Measurements from ENCODE around the gene CBR4.
A peak's percentile ranks its signal among the peaks of the same experiment; 100 is the strongest.

CBR4 gene

DNA sequence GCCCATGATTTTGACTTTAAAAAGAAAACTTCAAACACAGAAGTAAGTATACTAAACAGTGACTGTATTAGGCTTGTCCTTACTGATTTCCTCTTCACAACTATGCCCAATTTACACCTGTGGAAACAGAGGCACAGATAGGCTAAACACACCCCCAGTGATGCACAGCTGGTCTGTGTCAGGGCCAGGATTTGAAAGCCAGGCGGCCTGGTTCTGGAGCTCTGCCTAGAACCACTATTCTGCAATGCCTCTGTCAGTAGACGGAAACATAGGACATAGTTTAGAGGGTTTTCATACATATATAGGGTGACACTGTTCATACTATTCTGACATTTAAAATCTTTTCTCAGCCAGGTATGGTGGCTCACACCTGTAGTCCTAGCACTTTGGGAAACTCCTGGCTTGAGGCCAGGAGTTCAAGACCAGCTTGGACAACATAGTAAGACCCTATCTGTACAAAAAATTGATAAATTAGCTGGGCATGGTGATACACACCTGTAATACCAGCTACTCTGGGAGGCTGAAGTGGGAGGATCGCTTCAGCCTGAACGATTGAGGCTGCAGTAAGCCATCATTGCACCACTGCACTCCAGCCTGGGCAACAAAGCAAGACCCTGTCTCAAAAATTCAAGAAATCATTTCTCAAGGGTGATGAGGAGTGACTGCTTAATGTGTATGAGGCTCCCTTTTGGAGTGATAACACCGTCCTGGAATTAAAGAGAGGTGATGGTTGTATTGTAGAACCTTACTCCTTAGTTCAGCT is 23.0 kb upstream of the CBR4 start:
- DNase-seq, result no peak

DNA sequence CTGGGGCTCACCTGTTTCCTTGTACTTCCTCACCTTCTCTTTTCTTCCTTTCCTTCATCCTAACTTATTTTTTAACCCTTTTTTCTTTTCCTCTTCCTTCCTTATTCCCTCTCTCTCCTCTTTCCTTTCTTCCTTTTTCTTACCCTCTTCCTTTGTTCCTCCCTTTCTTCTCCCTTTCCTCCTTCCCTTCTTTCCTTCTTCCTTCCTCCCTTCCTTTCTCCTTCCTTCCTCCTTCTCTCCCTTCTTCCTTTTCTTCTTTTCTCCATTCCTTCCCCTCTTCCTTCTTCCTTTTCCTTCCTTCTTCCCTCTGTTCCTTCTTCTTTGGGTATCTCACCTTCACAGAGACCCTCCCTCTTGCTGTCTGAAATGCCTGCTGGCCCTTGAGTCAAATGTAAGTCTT is 22.1 kb upstream of the CBR4 start:
- no peak for DNase-seq

DNA sequence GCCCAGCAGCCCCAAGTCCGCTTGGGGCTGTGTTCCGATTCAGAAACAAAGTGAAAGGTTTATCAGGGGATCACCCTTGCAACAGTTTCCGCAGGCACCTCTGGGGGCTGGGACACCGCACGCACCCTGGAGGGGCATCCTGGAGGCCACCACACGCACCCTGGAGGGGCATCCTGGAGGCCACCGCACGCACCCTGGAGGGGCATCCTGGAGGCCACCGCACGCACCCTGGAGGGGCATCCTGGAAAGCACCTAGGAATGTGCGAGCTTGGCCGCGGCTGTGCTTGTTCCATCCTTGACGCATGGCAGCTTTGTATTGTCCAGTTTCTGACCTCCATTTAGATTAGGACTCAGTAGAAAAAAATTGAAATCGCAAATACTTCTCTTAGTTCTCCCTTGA is 21.3 kb upstream of the CBR4 start:
- no peak for DNase-seq

DNA sequence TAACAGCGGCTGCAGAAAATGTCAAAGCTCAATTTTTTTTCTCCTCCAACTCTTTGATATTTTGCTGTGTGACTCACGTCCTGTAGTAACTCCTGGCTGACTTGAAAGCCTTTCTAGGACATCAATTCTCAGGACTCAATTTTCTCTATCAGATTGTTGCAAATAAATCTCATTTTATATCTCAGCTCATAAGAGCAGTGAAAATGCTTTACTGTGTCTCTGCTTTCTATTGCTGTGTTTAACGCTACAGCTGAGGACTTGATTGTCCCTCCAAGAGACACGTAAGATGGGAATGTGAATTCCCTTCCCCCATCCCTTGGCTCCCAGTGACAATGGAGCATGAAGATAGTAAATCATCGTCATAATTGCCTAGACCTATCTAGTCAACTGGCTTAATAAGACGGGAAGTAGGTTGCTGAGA is 20.5 kb upstream of the CBR4 start:
- DNase-seq, result no peak

DNA sequence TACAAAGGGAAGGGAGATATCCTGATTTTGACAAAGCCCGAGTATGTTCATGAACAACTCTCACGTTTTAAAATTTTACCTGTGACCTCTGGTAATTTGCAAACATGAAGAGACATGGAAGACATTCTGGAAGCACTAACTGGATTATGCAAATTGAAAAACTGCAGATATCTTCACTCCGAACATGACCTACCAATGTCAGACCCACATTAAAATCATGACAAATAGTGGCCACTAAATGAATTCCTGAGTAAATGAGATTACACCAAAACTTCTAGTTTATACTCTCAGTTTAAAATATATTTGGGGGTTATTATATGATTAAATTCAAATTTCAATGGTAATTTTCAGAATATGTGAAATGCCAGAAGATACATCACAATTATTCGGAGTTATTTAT is 19.9 kb upstream of the CBR4 start:
- no peak for DNase-seq

DNA sequence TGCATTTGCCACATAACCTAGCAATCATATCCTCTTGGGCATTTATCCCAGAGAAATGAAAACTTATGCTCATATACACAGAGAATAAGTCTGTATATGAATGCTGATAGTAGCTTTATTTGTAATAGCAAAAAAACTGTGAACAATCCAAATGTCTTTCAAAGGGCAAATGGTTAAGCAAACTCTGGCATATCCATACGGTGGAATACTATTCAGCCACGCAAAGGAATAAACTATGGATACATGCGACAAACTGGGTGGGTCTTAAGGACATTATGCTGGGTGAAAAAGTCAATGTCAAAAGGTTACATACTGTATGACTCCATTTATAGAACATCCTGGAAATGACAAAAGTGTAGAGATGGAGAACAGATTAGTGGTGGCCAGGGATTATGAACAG is 17.6 kb upstream of the CBR4 start:
- DNase-seq, result no peak

DNA sequence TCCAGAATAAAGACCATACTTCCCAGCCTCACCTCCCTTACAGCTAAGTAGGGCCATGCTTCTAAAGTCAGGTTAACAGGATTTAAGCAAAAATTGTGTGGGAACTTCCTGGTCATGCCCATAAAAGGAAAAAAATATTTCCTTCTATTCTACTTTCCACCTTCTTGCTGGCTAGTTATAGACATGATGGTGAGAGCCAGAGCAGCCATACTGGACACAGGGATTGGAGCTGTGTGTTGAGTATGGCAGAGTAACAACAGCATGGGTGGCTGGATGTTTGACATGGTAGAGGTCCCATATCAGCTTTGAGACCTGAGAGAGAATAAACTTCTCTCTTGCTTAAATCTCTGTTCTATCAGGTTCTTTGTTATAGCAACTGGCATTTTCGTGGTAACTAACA is 15.1 kb upstream of the CBR4 start:
- no peak for DNase-seq

DNA sequence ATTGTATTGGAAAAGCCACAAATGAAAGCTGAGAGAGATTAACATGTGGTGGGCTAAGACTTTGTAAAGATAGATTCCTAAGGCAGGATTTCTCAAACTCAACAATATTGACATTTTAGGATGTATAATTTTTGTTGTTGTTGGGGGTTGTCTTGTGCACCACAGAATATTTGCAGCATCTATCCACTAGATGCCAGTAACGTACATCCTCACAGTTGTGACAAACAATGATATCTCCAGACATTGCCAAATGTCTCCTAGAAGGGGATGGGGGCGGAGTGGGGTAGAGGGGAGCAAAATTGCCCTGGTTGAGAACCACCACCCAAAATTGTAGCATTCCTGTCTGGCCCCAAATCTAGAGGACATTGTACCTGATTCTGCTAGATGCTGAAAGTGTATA is 14.7 kb upstream of the CBR4 start:
- no peak for DNase-seq

DNA sequence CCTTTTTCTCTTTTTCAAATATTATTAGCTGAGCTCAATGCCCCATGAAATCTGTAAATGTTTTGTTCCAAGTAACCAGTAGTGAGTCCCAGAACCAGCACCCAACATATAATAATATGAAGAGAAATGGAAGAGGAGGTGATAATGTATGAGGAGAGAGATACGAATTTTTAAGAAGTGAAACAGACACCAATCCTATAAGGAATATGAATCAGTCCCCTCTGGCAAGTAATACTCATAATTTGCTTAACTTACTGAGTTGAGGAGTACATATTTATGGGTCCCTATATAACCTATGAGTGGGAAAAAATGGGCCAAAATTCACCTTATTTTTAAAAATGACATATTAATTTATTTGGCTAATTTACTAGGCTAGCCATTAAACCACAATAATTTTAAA is 8.4 kb upstream of the CBR4 start:
- no peak for DNase-seq

DNA sequence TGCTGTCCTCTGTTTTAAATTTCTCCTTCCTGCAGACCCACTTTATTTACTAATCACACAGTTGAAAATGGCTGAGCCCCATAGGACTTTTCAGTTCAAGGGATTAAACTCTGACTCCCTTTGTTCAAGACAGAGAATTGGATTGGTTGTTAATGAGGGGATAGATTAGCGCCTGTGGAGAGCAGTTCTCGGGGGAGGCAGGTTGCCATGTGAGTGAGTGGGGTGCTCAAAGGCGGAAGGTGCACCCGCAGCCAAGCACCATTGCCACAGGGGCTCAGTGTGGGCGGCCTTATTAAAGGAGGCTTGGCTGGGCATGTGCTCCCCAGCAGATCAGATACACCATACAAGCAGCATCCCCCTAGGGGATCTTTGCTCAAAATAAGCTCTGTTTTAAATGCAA is 7.9 kb upstream of the CBR4 start:
- no peak for DNase-seq

DNA sequence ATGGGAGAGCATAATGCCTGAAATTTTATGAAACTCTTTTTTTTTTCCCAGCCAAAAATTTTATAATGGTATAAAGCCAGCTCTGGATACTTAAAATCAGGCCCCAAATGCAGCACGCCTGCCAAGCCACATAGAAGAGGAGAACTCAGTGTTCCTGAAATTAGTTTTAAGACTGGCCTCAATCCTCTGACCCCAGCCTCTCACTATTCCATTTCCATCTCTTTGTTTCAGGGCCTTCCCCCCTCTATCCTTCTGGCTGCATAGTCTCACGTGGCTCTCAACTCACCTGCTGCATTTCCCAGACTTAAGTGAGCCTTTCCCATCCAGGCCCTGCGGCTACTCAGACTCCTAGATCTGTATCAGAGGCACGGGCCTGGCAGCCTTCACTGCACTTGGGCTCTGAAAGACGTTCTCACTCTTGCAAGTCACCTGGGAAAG is 5.2 kb upstream of the CBR4 start:
- no peak for DNase-seq

DNA sequence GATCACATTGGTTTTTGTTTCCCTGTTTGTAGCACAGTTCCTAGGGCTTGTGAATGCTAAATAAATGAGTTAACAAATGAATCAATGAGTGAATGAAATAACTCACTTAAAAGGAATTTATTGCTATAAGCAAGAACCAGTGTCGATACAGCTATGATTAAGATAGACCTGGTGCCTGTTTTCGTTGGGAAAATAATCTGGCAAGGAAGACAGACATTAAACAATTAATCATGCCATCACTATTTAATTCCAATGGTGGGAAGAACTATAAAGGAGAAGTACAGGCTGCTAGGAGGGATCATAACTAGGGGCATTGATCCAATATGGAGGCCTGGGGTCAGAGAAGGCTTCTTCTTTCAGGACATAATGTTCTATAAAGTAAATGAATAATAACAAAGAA is 4.5 kb upstream of the CBR4 start:
- DNase-seq, result no peak

DNA sequence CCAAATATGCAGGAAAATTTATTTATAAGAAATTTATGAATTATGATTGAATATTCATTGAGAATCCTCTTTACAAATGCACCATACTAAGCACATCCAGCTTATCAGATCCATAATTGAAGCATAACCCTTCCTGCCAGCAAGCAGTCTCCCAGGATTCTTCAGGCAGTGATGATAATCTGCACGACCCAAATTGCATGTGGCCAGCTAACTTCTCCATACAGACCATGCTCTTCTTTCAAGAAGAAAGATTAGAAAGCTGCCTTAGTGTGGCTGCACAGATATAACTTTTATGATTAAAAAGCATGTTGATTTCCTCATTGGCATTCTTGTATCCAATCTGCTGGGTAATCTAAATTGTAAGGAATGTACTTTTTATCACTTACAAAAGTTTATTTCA is 3.3 kb upstream of the CBR4 start:
- DNase-seq, result no peak

DNA sequence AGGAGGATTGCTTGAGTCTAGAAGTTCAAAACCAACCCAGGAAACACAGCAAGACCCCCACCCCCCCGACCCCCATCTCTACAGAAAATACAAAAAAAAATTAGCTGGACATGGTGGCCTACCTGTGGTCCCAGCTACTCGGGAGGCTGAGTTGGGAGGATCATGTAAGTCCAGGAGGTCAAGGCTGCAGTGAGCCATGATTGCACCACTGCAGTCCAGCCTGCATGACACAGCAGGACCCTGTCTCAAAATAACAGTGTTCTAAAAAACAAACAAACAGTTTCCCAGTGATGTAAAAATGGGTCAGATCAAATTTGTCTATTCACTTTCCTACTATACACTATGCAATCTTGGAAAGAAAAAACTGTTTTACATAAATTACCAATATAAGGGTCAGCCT is 2.0 kb upstream of the CBR4 start:
- DNase-seq, result no peak

DNA sequence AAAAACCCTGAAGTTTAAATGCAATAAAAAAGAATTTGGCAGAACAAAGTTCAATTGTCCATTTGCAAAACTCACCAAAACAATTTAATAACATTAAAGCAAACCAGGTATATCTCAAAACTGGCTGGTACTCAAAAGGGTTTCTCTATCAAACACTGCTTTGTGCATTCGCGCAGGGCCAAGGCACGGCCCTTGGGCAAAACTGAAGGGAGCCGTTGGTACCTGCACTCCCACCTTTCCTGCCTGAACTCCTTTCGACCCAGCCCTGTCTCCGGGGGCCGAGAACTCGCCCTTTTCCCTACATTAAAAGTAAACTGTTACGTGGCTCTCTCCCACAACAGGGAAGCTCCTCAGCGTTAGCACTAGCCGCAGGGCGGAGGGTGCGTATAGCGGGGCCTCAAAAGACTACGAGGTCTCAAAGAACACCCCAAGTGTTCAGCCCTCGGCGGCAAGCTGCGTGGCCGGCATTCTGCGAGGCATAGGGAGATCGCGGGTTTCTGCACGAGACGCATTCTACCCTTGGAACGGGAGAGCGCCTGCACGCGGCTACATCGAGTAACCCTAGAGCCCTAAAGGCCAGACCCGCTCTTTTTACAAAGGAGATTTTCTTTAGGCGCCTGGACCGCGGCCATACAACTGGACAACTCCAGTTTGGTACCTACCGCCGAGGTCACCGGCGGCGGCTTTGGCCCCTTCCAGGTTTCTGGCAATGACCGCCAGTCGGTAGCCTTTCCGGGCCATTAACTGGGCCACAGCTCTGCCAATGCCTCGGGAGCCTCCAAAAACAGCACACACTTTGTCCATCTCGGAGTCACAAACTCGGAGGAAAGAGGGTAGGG is 550 bp downstream of the CBR4 start:
- peak; percentile 17 to 19 for DNase-seq

DNA sequence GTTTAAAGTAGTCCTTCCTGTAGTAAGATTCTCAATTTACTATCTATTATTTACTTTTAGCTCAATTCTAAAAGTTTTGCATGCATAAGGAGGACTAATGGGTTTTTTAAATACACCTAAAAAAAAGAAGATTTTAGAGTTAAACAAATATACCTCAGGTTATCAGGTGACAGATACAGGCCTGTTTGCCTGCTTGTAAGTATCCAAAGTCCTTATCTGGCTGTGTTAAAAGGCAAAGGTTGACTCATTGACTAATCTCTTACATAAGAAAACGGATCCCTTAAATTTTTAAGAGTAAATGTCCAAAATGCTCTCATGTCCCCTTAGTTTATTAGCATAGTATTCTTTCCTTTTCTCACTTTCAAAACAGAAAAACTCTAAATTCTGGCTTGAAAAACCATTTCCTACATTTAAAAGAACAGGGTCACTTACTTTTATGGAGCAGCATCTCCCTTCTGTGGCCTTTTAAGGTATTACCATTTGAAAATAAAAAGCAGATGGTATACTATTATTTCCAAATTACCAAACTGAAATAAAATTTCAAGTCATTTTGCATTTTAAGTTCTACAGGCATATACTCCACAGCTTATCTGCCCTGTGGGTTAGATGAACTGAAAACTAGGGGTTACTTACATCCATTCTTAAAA is 4.5 kb downstream of the CBR4 start:
- no peak for DNase-seq

DNA sequence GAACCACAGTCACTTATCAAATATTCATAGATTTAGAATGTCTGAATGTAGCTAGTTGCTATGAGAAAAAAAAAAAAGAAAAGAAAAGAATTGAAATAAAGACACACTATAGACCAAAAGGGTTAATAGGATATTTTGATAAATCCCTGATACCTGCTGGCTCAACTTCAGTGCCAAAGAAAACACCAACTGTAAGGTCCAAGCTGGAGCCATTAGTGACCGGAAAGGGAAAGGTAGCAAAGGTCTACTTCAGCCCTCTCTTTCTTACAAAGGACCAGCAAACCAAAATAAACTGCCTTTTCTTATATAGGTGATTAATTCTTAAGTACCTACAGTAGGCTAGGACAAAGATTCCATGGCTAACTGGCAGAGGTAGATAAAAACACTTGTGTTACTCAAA is 9.7 kb downstream of the CBR4 start:
- no peak for DNase-seq

DNA sequence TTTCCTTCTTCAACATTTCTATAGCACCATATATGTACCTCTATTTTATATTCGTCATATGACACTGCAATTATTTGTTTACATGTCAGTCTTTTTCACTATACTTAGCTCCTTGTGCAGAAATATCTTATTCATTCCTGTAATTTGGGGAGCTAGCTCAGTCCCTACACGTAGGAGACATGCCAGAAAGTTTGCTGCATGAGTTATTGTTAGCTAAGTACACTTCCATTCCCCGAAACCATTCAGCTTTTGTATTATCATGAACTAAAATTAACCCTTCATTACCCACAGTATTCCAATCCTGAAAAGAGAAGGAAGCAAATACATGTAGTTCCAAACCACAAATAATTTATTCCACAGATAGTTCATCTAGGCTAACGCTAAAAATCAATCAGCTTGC is 10.2 kb downstream of the CBR4 start:
- DNase-seq, result no peak

DNA sequence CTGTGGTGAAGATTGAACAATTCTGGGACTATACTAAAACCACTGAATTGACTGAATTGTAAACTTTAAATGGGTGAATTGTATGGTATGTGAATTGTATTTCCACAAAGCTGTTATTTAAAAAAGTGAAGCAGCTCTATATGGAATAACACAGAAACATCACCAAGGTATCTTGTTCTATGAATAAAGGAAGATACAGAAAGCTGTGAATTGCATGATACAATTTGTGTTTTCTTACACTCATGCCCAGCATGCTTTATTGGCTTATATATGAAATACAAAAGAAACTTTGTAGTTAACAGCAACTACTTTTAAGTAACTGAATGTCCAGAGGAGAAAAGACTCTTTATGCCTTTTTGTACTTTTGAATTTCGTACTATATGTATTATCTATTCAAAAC is 11.5 kb downstream of the CBR4 start:
- no peak for DNase-seq

DNA sequence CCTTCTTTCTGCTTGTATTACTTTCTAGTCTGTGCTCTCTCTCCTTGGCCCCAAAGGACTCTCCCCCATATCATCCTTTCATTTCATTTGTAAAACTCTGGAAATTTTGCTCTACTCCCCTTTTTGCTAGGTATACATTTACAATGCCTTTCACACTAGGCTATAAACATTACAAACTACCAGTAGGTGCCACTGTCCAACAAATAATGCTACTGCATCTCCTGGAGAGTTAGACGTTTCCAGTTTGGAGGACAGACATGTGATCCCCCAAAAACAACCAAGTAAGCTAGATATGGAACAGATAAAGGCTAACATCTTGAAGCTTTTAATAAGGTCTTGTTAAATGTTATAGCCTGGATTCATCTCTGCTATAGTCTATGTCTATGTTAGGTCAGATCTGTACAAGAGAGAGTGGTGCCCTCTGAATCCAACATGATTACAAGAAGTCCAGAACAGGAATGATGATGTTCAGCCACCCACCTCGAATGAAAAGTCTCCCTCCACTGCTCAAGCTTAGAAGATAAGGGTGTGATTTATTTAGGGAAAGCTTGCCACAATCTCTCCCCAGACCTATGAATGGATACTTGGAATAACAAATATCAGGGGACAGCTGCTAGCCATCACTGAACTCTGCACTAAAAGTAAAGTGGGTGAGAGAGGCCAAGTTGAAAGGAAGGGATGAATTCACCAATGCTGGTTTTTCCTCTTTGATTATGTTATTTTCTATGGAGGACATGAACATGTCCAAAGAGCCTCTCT is 14.3 kb downstream of the CBR4 start:
- DNase-seq, result no peak

DNA sequence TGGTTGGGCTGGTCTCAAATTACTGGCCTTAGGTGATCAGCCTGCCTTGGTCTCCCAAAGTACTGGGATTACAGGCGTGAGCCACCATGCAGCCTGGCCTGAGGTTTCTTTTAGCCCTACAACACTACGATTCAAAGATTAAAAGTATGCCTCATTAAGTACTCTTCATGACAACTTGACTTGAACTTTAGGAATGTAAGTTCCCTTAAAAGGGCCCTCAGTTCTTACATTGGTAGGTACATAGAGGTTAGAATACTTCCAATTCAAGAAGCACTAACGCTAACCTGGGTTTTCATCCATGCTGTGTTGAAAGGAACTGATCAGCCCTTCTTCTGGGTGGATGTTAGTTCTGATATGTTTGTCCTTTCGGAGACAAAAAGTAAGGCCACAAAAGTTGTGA is 15.1 kb downstream of the CBR4 start:
- DNase-seq, result no peak

DNA sequence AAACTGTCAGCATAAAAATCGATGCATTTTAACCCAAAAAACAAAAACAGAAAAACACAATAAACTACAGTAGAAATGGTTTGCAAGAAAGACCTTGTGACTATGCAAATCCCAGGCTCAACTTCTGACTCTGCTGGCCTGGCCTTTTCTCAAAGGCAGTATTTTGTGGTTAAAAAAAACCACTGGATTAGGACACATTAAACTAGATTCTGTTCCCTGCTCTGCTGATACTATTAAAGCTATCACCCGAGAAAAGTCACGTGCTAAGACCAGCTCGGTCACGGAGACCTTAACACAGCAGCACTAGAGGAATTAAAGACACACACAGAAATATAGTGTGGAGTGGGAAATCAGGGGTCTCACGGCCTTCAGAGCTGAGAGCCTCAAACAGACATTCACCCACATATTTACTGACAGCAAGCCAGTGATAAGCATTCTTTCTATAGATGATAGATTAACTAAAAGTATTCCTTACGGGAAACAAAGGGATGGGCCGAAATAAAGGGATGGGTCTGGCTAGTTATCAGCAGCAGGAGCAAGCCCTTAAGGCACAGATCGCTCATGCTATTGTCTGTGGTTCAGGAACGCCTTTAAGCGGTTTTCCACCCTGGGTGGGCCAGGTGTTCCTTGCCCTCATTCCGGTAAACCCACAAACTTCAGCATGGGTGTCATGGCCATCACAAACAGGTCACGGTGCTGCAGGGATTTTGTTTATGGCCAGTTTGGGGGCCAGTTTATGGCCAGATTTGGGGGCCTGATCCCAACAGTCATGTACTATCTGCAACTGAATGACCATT is 16.1 kb downstream of the CBR4 start:
- no peak for DNase-seq

All from NCI-H187 (cell line).